ENCODE data around the gene ARSA.
"Not testable (repeated sequence)": the region's sequence is repeated elsewhere in the genome, so short reads cannot be mapped to it uniquely, and the experiment has no call there.

The ARSA gene

GRCh38 chr22:50665212-50665611 is 37.3 kb upstream of the ARSA start:
- H3K27ac Mint-ChIP-seq = no peak overlapping the region
- H3K4me1 Mint-ChIP-seq = no peaks in the 10 kb centered on the region
- DNase-seq (no peak), ATAC-seq (no peak)
- no peak overlapping the region for H3K4me3 Mint-ChIP-seq
- H3K27me3 Mint-ChIP-seq = peaks cover 9% of the 10 kb centered on the region
- no peaks in the 10 kb centered on the region for H3K9me3 Mint-ChIP-seq

DNA sequence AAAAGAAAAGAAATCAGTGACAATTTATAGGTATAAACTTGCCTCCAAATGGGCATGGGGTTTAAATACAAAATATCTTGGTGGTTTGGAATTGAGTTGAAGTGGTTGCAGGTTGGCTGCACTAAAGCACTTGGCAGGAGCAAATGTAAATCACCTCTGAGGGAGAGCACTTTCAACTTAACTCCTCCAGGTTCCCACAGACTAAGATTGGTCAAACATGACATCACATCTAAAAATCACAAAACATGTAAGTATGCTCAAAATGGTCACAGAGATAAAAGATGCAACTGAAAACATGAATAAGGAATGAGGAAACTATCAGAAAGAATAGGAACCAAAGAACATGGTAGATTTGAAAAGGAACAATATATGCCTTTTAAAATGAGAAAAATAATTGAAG is 32.4 kb upstream of the ARSA start:
- Mint-ChIP-seq H3K4me1 (no peaks in the 10 kb centered on the region), H3K27ac (no peak overlapping the region), H3K27me3 (peaks cover 9% of the 10 kb centered on the region), H3K4me3 (no peak overlapping the region), H3K9me3 (no peaks in the 10 kb centered on the region)
- ATAC-seq = no peak
- DNase-seq = no peak

DNA sequence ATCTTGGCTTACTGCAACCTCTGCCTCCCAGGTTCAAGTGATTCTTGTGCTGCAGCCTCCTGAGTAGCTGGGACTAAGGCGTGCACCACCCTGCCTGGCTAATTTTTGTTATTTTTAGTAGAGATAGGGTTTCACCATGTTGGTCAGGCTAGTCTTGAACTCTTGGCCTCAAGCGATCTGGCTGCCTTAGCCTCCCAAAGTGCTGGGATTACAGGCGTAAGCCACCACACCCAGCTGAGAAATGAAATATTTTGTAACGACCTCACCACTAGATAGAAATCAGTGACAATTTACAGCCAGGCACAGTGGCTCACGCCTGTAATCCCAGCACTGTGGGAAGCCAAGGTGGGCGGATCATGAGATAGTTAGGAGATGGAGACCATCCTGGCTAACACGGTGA is 31.8 kb upstream of the ARSA start:
- not testable (repeated sequence) for ATAC-seq, H3K27ac Mint-ChIP-seq, H3K9me3 Mint-ChIP-seq, H3K4me1 Mint-ChIP-seq, H3K4me3 Mint-ChIP-seq, DNase-seq, H3K27me3 Mint-ChIP-seq

- ATAC-seq = no peak
- no peak overlapping the region for H3K27ac Mint-ChIP-seq
- H3K4me3 Mint-ChIP-seq = no peak overlapping the region
- DNase-seq = no peak
- H3K9me3 Mint-ChIP-seq = no peaks in the 10 kb centered on the region
- H3K27me3 Mint-ChIP-seq = peaks cover 9% of the 10 kb centered on the region
- H3K4me1 Mint-ChIP-seq = no peaks in the 10 kb centered on the region
These were observed 30.0 kb upstream of the ARSA start for GRCh38 chr22:50657925-50658324.

- H3K27me3 Mint-ChIP-seq = peaks cover 5% of the 10 kb centered on the region
- ATAC-seq = no peak
- H3K4me3 Mint-ChIP-seq = no peak overlapping the region
- H3K4me1 Mint-ChIP-seq = no peaks in the 10 kb centered on the region
- no peaks in the 10 kb centered on the region for H3K9me3 Mint-ChIP-seq
- DNase-seq = no peak
- H3K27ac Mint-ChIP-seq = no peak overlapping the region
These were observed 28.4 kb upstream of the ARSA start for GRCh38 chr22:50656122-50657070.

DNA sequence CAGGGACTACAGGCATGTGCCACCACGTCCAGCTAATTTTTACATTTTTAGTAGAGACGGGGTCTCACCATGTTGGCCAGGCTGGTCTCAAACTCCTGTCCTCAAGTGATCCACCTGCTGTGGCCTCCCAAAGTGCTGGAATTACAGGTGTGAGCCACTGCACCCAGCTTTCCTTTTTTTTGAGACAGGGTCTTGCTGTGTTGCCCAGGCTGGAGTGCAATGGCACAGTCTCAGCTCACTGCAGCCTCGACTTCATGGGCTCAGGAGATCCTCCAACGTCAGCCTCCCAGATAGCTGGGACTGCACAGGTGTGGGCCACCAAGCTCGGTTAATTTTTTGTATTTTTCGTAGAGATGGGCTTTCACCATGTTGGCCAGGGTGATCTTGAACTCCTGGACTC is 26.7 kb upstream of the ARSA start:
- not testable (repeated sequence) for H3K4me1 Mint-ChIP-seq, H3K27ac Mint-ChIP-seq, DNase-seq, ATAC-seq, H3K9me3 Mint-ChIP-seq, H3K27me3 Mint-ChIP-seq, H3K4me3 Mint-ChIP-seq

DNA sequence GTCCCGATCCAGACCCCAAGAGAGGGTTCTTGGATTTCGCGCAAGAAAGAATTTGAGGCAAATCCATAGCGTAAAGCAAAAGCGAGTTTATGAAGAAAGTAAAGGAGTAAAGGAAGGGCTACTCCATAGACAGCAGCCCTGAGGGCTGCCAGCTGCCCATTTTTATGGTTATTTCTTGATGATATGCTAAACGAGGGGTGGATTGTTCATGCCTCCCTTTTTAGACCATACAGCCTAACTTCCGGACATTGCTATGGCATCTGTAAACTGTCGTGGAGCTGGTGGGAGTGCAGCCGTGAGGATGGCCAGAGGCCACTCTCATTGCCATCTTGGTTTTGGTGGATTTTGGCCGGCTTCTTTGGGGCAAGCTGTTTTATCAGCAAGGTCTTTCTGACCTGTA is 25.3 kb upstream of the ARSA start:
- no peak overlapping the region for H3K4me3 Mint-ChIP-seq
- DNase-seq = no peak
- H3K4me1 Mint-ChIP-seq = no peaks in the 10 kb centered on the region
- peak overlapping the region in 1 of 2 donors; percentile 31 for H3K27ac Mint-ChIP-seq
- ATAC-seq = no peak
- peaks cover 0 to 7% of the 10 kb centered on the region in 2 donors for H3K9me3 Mint-ChIP-seq
- H3K27me3 Mint-ChIP-seq = no peaks in the 10 kb centered on the region

- DNase-seq, ATAC-seq, H3K27me3 Mint-ChIP-seq, H3K4me1 Mint-ChIP-seq, H3K9me3 Mint-ChIP-seq, H3K4me3 Mint-ChIP-seq, H3K27ac Mint-ChIP-seq: not testable (repeated sequence)
These were observed 15.8 kb upstream of the ARSA start for GRCh38 chr22:50643821-50644101.

GRCh38 chr22:50643021-50643820 is 15.3 kb upstream of the ARSA start:
- not testable (repeated sequence) for H3K4me1 Mint-ChIP-seq, H3K27ac Mint-ChIP-seq, H3K27me3 Mint-ChIP-seq, H3K9me3 Mint-ChIP-seq, H3K4me3 Mint-ChIP-seq, ATAC-seq, DNase-seq

GRCh38 chr22:50641696-50642607 is 14.0 kb upstream of the ARSA start:
- H3K4me1 Mint-ChIP-seq = no peaks in the 10 kb centered on the region
- ATAC-seq (no peak), DNase-seq (no peak)
- no peaks in the 10 kb centered on the region for H3K27me3 Mint-ChIP-seq
- no peaks in the 10 kb centered on the region for H3K9me3 Mint-ChIP-seq
- peak overlapping the region in 1 of 2 donors; percentile 67 for H3K27ac Mint-ChIP-seq
- no peak overlapping the region for H3K4me3 Mint-ChIP-seq

DNA sequence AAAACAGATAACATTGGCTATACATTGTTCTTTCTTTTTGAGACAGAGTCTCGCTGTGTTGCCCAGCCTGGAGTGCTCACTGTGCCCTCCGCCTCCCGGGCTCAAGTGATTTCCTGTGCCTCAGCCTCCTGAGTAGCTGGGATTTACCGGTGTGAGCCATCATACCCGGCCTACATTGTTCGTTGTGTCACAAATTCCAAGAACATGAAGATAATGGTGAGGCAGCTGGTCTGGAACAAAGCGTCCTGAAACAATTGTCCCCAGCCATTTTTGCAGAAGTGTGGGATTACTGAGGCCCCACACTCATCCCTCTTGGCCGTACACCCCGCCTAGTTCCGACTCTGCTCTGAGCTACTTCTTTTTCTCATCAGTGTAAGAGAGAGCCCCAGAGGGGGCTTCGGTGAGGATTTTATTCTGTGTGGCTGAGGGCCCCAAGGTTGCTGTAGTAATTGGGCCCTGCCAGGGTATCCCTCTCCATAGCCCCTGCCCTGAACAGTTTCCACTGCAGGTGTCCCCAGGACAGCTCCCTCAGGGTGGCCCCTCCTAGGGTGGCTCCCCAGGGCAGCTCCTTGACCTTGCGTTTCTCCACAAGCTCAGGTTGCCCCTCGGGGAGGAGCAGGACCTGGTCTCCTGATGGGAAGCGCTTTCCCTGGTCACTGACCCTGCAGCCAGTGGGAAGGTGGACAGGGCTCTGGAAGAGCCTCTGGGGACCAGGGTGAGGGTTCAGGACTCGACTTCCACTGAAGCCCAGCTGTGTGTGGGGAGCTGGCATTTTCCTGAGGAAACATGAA is 13.1 kb upstream of the ARSA start:
- H3K4me3 Mint-ChIP-seq = no peak overlapping the region

GRCh38 chr22:50640296-50640695 is 12.3 kb upstream of the ARSA start:
- ATAC-seq, H3K4me3 Mint-ChIP-seq, H3K27me3 Mint-ChIP-seq, DNase-seq, H3K9me3 Mint-ChIP-seq, H3K27ac Mint-ChIP-seq, H3K4me1 Mint-ChIP-seq: not testable (repeated sequence)

More for the DNA sequence above, 13.1 kb upstream of the ARSA start:
- no peaks in the 10 kb centered on the region for H3K9me3 Mint-ChIP-seq
- no peaks in the 10 kb centered on the region for H3K27me3 Mint-ChIP-seq
- no peak overlapping the region for H3K27ac Mint-ChIP-seq
- ATAC-seq = no peak
- no peak for DNase-seq
- peaks cover under 1% of the 10 kb centered on the region for H3K4me1 Mint-ChIP-seq

DNA sequence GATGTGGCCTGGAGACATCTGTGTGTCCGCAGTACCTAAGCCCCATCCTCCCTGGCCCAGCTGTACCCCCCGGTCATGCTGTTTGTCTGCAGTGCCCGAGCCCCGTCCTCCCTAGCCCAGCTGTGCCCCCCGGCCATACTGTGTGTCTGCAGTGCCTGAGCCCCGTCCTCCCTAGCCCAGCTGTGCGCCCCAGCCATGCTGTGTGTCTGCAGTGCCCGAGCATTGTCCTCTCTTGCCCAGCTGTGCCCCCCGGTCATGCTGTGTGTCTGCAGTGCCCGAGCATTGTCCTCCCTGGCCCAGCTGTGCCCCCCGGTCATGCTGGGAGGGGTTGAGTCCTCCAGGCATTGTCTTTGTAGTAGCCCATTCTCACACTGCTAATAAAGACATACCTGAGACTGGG is 7.6 kb upstream of the ARSA start:
- Mint-ChIP-seq H3K4me1 (peaks cover 6% of the 10 kb centered on the region), H3K27me3 (no peaks in the 10 kb centered on the region), H3K27ac (no peak overlapping the region), H3K9me3 (no peaks in the 10 kb centered on the region), H3K4me3 (no peak overlapping the region)
- ATAC-seq (no peak), DNase-seq (no peak)

DNA sequence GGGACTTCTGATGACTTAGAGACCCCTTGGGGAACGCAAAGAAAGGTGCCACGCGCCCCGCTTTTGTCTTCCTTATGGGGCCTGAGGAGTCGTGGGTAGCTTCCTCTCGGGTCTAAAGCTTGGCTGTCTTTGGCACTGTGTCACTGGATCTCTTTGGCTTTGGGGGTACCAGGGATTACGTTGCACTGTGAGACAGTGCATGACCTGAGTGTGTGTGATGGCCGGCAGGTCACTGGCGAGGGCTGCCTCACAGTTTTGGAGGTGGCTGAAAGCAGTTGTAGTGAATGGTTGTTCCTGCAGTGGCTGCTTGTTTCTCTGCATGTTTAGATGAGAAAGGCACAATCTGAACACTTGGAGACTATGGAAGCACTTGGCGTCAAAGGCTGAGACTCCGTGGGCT is 5.8 kb upstream of the ARSA start:
- Mint-ChIP-seq H3K27me3 (no peaks in the 10 kb centered on the region), H3K4me1 (peaks cover 10% of the 10 kb centered on the region), H3K9me3 (no peaks in the 10 kb centered on the region), H3K4me3 (no peak overlapping the region), H3K27ac (no peak overlapping the region)
- ATAC-seq (no peak), DNase-seq (no peak)

DNA sequence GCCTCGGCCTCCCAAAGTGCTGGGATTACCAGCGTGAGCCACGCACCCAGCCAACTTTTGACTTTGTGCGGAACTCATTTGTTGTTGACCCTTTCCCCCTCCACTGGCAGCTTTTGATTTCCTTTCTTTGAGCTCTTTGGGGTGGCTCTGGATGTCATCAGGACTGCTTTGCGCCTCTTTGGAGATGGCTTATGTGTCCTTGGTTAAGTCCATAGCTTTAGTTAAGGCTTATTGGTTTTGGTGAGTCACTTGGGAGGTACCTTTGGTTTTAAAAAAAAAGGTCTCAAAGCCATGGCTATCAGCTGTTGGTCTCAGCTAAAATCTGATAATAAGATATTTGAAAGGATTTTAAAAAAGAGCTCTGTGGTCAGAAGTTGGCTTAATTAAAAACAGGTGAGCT is 5.1 kb upstream of the ARSA start:
- Mint-ChIP-seq H3K4me1 (peaks cover 16% of the 10 kb centered on the region), H3K27ac (no peak overlapping the region), H3K27me3 (no peaks in the 10 kb centered on the region), H3K4me3 (no peak overlapping the region), H3K9me3 (no peaks in the 10 kb centered on the region)
- ATAC-seq = no peak
- DNase-seq = no peak
